HepG2 (cell line): Measurements from ENCODE around the gene EPB41L3. TPM values are rescaled to one million over a fixed set of nuclear protein-coding genes. Genes with fewer than 3 reads are reported as not detected.
A peak's percentile ranks its signal among the peaks of the same experiment; 100 is the strongest.

Experiments
- ARID5B ChIP-seq: IDR thresholded peaks from 2 replicates; pipeline ENCODE4 v1.4.0; 2020; ENCODE audit warnings: mild to moderate bottlenecking, missing genetic modification reagents
- ATAD3A ChIP-seq: sonication (generic); formaldehyde crosslinking; IDR thresholded peaks from 2 replicates; pipeline ENCODE4 v1.4.0; 2020; ENCODE audit warnings: missing genetic modification reagents
- ATF5 ChIP-seq: sonication (generic); formaldehyde crosslinking; IDR thresholded peaks from 2 replicates; pipeline ENCODE4 v1.4.0; 2020; ENCODE audit warnings: mild to moderate bottlenecking, low read depth, missing genetic modification reagents
- HDAC2 ChIP-seq: sonication (generic); formaldehyde crosslinking; IDR thresholded peaks from 2 replicates; pipeline ENCODE4 v1.4.0; 2020; ENCODE audit warnings: missing genetic modification reagents
- MIER2 ChIP-seq: IDR thresholded peaks from 2 replicates; pipeline ENCODE4 v1.6.1; 2016; ENCODE audit warnings: missing biosample characterization, missing genetic modification reagents
- NCOR1 ChIP-seq: fragments of 200-600 bp; sonication (generic); IDR thresholded peaks from 2 replicates; pipeline ENCODE4 v1.7.0; 2017; ENCODE audit warnings: antibody characterized with exemption, low read length, borderline replicate concordance
- RARA ChIP-seq: IDR thresholded peaks from 2 replicates; pipeline ENCODE4 v1.6.1; 2016; ENCODE audit warnings: missing genetic modification reagents, missing compliant biosample characterization
- SALL2 ChIP-seq: sonication (generic); formaldehyde crosslinking; IDR thresholded peaks from 2 replicates; pipeline ENCODE4 v1.8.1; 2023; ENCODE audit warnings: mild to moderate bottlenecking, missing genetic modification reagents, inconsistent platforms
- SAP130 ChIP-seq: IDR thresholded peaks from 2 replicates; pipeline ENCODE4 v1.6.1; 2016; ENCODE audit warnings: low read depth
- SOX13 ChIP-seq, 3 experiments: fragments of 450-650 bp in 1 of 3; sonication (generic) in 1 of 3; formaldehyde crosslinking in 1 of 3; IDR thresholded peaks in 2 of 3; conservative IDR thresholded peaks in 1 of 3; 2 replicates each; pipeline versions ENCODE4 v1.5.0 to v1.6.1; 2016 to 2020; ENCODE audit warnings: antibody characterized with exemption in 1 of 3, mild to moderate bottlenecking in 1 of 3, missing compliant biosample characterization in 1 of 3, missing genetic modification reagents in 1 of 3, moderate library complexity in 1 of 3
- TAF1 ChIP-seq: sonication (generic); formaldehyde crosslinking; IDR thresholded peaks from 2 replicates; pipeline ENCODE4 v1.4.0; 2020; ENCODE audit warnings: missing genetic modification reagents
- TSC22D2 ChIP-seq: sonication (generic); formaldehyde crosslinking; IDR thresholded peaks from 2 replicates; pipeline ENCODE4 v1.5.1; 2020; ENCODE audit warnings: missing genetic modification reagents, mild to moderate bottlenecking, borderline replicate concordance
- ZMAT5 ChIP-seq: sonication (generic); formaldehyde crosslinking; IDR thresholded peaks from 2 replicates; pipeline ENCODE4 v1.5.0; 2020; ENCODE audit warnings: mild to moderate bottlenecking, low read depth, missing genetic modification reagents, borderline replicate concordance
- ZNF510 ChIP-seq: sonication (generic); formaldehyde crosslinking; IDR thresholded peaks from 2 replicates; pipeline ENCODE4 v1.4.0; 2020; ENCODE audit warnings: low read depth, mild to moderate bottlenecking, missing genetic modification reagents
- ZNF614 ChIP-seq: IDR thresholded peaks from 2 replicates; pipeline ENCODE4 v1.6.1; 2018; ENCODE audit warnings: missing biosample characterization, missing genetic modification reagents, inconsistent platforms, borderline replicate concordance
- ZNF749 ChIP-seq: sonication (generic); formaldehyde crosslinking; IDR thresholded peaks from 2 replicates; pipeline ENCODE4 v1.8.0; 2022; ENCODE audit warnings: mild to moderate bottlenecking, missing genetic modification reagents, moderate library complexity, borderline replicate concordance
- ZNF792 ChIP-seq: IDR thresholded peaks from 2 replicates; pipeline ENCODE4 v1.6.1; 2016
- ZNF839 ChIP-seq: sonication (generic); formaldehyde crosslinking; IDR thresholded peaks from 2 replicates; pipeline ENCODE4 v1.4.0; 2020; ENCODE audit warnings: missing genetic modification reagents, mild to moderate bottlenecking, borderline replicate concordance
- ZUFSP ChIP-seq: sonication (generic); formaldehyde crosslinking; IDR thresholded peaks from 2 replicates; pipeline ENCODE4 v1.9.0; 2021; ENCODE audit warnings: missing genetic modification reagents, mild to moderate bottlenecking, borderline replicate concordance
- polyA plus RNA-seq, 8 experiments: library from polyadenylated mRNA; depleted of rRNA in 3 of 8; stranded (reverse) in 7 of 8; unstranded in 1 of 8; fragments of >200 nt; fragmentation: Illumina TruSeq in 4 of 8; extraction: Trizol in 4 of 8; gene quantifications; 2 replicates each; pipeline versions ENCODE4 v1.2.1 to v1.2.3, GENCODE V29; 2011 to 2016; ENCODE audit warnings: low read depth in 4 of 8, missing spikeins in 1 of 8, mixed read lengths in 1 of 8; ENCODE audit not compliant: insufficient read depth in 1 of 8
- total RNA-seq, 5 experiments: library from RNA; depleted of rRNA; stranded (reverse); fragments of >200 nt; fragmentation: Illumina TruSeq; extraction: Trizol; gene quantifications; 2 replicates each; pipeline ENCODE4 v1.2.3, GENCODE V29; 2016; ENCODE audit warnings: low read depth in 1 of 5

The EPB41L3 gene
- total and polyA plus RNA-seq, 2 of the 13 experiments (the other 11 are each of a cell fraction or from before 2014, with no cell fraction given), result not detected

- TF ChIP-seq ARID5B (0 out of 2 replicates have a peak, but pooled peaks have one; percentile 14), ZNF510 (CRISPR knock-in tag) (no peak), ZUFSP (CRISPR knock-in tag) (no peak), MIER2 (CRISPR knock-in tag) (peak; percentile 96), ZNF614 (CRISPR knock-in tag) (no peak), ATF5 (CRISPR knock-in tag) (no peak), SOX13 (IDR thresholded peaks at IDR 0.05) (no peak), SOX13 (CRISPR knock-in tag; conservative IDR thresholded peaks at IDR 0.05 in 1 of 2, IDR thresholded peaks at IDR 0.05 in 1 of 2) (0 out of 4 replicates have a peak, but pooled peaks of 1 of the 2 experiments have one; percentile 10), SAP130 (peak; percentile 30; the same call in 1 of the 2 replicates), RARA (CRISPR knock-in tag) (0 out of 2 replicates have a peak, but pooled peaks have one; percentile 8), NCOR1 (no peak), ZNF749 (CRISPR knock-in tag) (no peak), HDAC2 (CRISPR knock-in tag) (peak; percentile 37; the same call in 1 of the 2 replicates), ZMAT5 (CRISPR knock-in tag) (no peak), ATAD3A (CRISPR knock-in tag) (no peak), ZNF839 (no peak), ZNF792 (peak; percentile 39; the same call in 1 of the 2 replicates), SALL2 (CRISPR knock-in tag) (no peak), TSC22D2 (CRISPR knock-in tag) (no peak), TAF1 (CRISPR knock-in tag) (no peak)
These were observed 173.5 kb downstream of the EPB41L3 start (continued) for GRCh38 chr18:5370332-5370731.
